Stimulated activated effector memory CD8-positive, alpha-beta T cell treated with anti-CD3 and anti-CD28 coated beads, Interleukin-12 subunit alpha, Interleukin-12 subunit beta, amount 100 ng/mL, for 72 hours (primary cell): ENCODE data around the gene IRS2.

Experiments used
- ATAC-seq: fragments of 150-1000 bp; cut with Tn5 transposase; 2 replicates; pipeline ENCODE4 v1.10.0; 2021
- DNase-seq, 2 donors: peaks; one replicate each; pipeline ENCODE4 v3.0.0; 2021 to 2022; ENCODE audit warnings: low spot score in 2 of 2
- H3K27ac Mint-ChIP-seq: one replicate; pipeline ENCODE4 v1.8.0; 2022; ENCODE audit warnings: mild to moderate bottlenecking, mixed read lengths
- H3K36me3 Mint-ChIP-seq: one replicate; pipeline ENCODE4 v1.8.0; 2022; ENCODE audit warnings: mild to moderate bottlenecking, mixed read lengths
- H3K4me1 Mint-ChIP-seq: one replicate; pipeline ENCODE4 v1.8.0; 2022; ENCODE audit warnings: mixed read lengths
- H3K4me3 Mint-ChIP-seq: one replicate; pipeline ENCODE4 v1.8.0; 2022; ENCODE audit warnings: mild to moderate bottlenecking, mixed read lengths
- H3K9me3 Mint-ChIP-seq: one replicate; pipeline ENCODE4 v1.8.0; 2022; ENCODE audit warnings: mixed read lengths

Gene IRS2

GRCh38 chr13:109704771-109705635 lies 81.4 kb downstream of the IRS2 start:
- Mint-ChIP-seq H3K4me1 (peaks cover 22% of the 10 kb centered on the region), H3K9me3 (no peaks in the 10 kb centered on the region), H3K27ac (no peak overlapping the region), H3K36me3 (no peaks in the 10 kb centered on the region), H3K4me3 (no peak overlapping the region)
- DNase-seq (no peak), ATAC-seq (no peak)

- Mint-ChIP-seq H3K4me1 (peaks cover 22% of the 10 kb centered on the region), H3K36me3 (no peaks in the 10 kb centered on the region), H3K4me3 (no peak overlapping the region), H3K27ac (no peak overlapping the region), H3K9me3 (no peaks in the 10 kb centered on the region)
- ATAC-seq (no peak), DNase-seq (no peak)
These were observed 83.1 kb downstream of the IRS2 start for GRCh38 chr13:109703250-109703649.
